GM23338 (cell line): ENCODE results near the gene OR2M3.

Source experiments
- CREB1 ChIP-seq: fragments of 250-450 bp; sonication (Bioruptor Pico); IDR thresholded peaks from 2 replicates; pipeline ENCODE4 v1.5.0; 2020; ENCODE audit warnings: low read depth, mild to moderate bottlenecking, moderate library complexity
- POLR2AphosphoS5 ChIP-seq: IDR thresholded peaks from 2 replicates; pipeline ENCODE4 v1.6.1; 2016; ENCODE audit warnings: antibody characterized with exemption, low read depth
- TF ChIP-seq, protein P1 (sequence below), 2 experiments: fragments of 200-600 bp in 1 of 2; sonication (generic) in 1 of 2; conservative IDR thresholded peaks; 2 replicates each; pipeline versions ENCODE4 v1.5.1 to v1.6.1; 2016 to 2017; ENCODE audit warnings: antibody characterized with exemption in 2 of 2, low read depth in 2 of 2, mild to moderate bottlenecking in 2 of 2, moderate library complexity in 1 of 2

DNA sequence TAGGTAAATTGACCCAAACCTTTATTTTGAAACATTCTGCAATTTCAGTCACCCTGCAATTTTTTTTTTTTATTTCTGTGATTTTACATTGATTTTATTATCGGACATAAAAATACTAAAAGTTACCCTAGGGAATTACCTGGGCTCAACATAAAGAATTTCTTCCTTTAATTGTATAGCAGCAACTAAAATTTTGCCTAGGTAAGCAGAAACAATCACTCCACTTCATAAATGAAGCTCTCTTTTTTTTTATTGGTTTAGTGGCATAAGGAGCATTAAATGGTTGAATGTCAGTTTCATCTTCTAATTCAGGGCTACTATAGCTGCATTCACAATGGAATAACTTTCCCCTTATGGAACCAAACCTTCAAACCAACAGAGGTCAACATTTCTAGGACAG lies 18.8 kb downstream of the OR2M3 start:
- TF ChIP-seq, protein P1, sequence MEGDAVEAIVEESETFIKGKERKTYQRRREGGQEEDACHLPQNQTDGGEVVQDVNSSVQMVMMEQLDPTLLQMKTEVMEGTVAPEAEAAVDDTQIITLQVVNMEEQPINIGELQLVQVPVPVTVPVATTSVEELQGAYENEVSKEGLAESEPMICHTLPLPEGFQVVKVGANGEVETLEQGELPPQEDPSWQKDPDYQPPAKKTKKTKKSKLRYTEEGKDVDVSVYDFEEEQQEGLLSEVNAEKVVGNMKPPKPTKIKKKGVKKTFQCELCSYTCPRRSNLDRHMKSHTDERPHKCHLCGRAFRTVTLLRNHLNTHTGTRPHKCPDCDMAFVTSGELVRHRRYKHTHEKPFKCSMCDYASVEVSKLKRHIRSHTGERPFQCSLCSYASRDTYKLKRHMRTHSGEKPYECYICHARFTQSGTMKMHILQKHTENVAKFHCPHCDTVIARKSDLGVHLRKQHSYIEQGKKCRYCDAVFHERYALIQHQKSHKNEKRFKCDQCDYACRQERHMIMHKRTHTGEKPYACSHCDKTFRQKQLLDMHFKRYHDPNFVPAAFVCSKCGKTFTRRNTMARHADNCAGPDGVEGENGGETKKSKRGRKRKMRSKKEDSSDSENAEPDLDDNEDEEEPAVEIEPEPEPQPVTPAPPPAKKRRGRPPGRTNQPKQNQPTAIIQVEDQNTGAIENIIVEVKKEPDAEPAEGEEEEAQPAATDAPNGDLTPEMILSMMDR (conservative IDR thresholded peaks at IDR 0.05; ENCODE audit: low read depth in 2 of 2): no peak
- TF ChIP-seq CREB1 (no peak), POLR2AphosphoS5 (no peak)
